GM12878 (cell line): ENCODE results near the gene CLINT1. TPM values are rescaled to one million over a fixed set of nuclear protein-coding genes. Genes with fewer than 3 reads are reported as not detected.
A peak's percentile ranks its signal among the peaks of the same experiment; 100 is the strongest.

Source experiments
- ATAC-seq: fragments of 200-7000 bp; cut with Tn5 transposase; 3 replicates; pipeline ENCODE4 v1.9.1; 2020; ENCODE audit warnings: mild to moderate bottlenecking, moderate library complexity
- BruUV-seq: library from RNA; stranded (reverse); fragments of 400-500 nt; replicated peaks from 2 replicates; lab custom pipeline; 2021; lab: Mats Ljungman, UMichigan
- CTCF ChIA-PET: fragments of 300-600 bp; sonication (Branson Sonifier 250); formaldehyde crosslinking; extraction: SDS; loops from one replicate; lab custom pipeline; 2021; ENCODE audit warnings: inconsistent platforms; lab: Yijun Ruan, JAX
- POLR2A ChIA-PET: fragments of 350-600 bp; formaldehyde crosslinking; extraction: SDS; loops from one replicate; lab custom pipeline; 2021; ENCODE audit warnings: inconsistent platforms; lab: Charles Lee
- RAD21 ChIA-PET: fragments of 300-600 bp; sonication (Branson Sonifier 250); formaldehyde crosslinking; loops from one replicate; lab custom pipeline; 2023; ENCODE audit warnings: antibody characterized with exemption; ENCODE audit not compliant: unreplicated experiment; lab: Charles Lee
- SMC1A ChIA-PET: fragments of 300-600 bp; sonication (Branson Sonifier 250); formaldehyde crosslinking; loops from one replicate; lab custom pipeline; 2023; ENCODE audit not compliant: unreplicated experiment, uncharacterized antibody; lab: Charles Lee
- DNase-seq: peaks from one replicate; pipeline ENCODE4 v3.0.0-alpha.2; 2011; ENCODE audit warnings: low read depth, low spot score
- FAIRE-seq: peaks from 3 replicates; lab custom pipeline; 2011; peaks lifted over from hg19 to GRCh38; lab: Jason Lieb, UNC
- H2AFZ ChIP-seq: 2 replicates; pipeline ENCODE4 v1.6.0; 2011; ENCODE audit warnings: low read depth, low read length, control low read depth; ENCODE audit not compliant: control insufficient read depth
- H3K27ac ChIP-seq: 2 replicates; pipeline ENCODE4 v1.5.1; 2011; ENCODE audit warnings: control low read depth; ENCODE audit not compliant: control insufficient read depth, insufficient read depth
- H3K27me3 ChIP-seq, 2 experiments: replicated peaks in 1 of 2; 2 replicates each; pipeline versions ENCODE4 v1.6.0 to v1.6.1; 2011; ENCODE audit warnings: low read length in 1 of 2; ENCODE audit not compliant: control insufficient read depth in 2 of 2, insufficient read depth in 2 of 2
- H3K36me3 ChIP-seq, 2 experiments: 2 replicates each; pipeline ENCODE4 v1.5.1; 2011; ENCODE audit warnings: low read length in 1 of 2; ENCODE audit not compliant: control insufficient read depth in 2 of 2, insufficient read depth in 2 of 2
- H3K4me1 ChIP-seq: 2 replicates; pipeline ENCODE4 v1.6.1; 2011; ENCODE audit warnings: mild to moderate bottlenecking, low read length, moderate library complexity, mixed read lengths; ENCODE audit not compliant: control insufficient read depth, insufficient read depth
- H3K4me2 ChIP-seq: 2 replicates; pipeline ENCODE4 v1.6.0; 2011; ENCODE audit warnings: control low read depth; ENCODE audit not compliant: control insufficient read depth, insufficient read depth
- H3K4me3 ChIP-seq: fragments of 200-600 bp; sonication (generic); 2 replicates; pipeline ENCODE4 v1.5.1; 2016
- H3K79me2 ChIP-seq: 2 replicates; pipeline ENCODE4 v1.6.0; 2011; ENCODE audit warnings: low read length; ENCODE audit not compliant: control insufficient read depth, insufficient read depth
- H3K9ac ChIP-seq: 2 replicates; pipeline ENCODE4 v1.8.0; 2011; ENCODE audit warnings: low read length, control low read depth, mixed read lengths; ENCODE audit not compliant: control insufficient read depth, insufficient read depth
- H3K9me3 ChIP-seq: replicated peaks from 3 replicates; pipeline ENCODE4 v1.5.1; 2011; ENCODE audit warnings: mild to moderate bottlenecking, low read length; ENCODE audit not compliant: control insufficient read depth, insufficient read depth
- H4K20me1 ChIP-seq: 2 replicates; pipeline ENCODE4 v1.6.0; 2011; ENCODE audit not compliant: control insufficient read depth, insufficient read depth
- CBFB ChIP-seq: IDR thresholded peaks from 2 replicates; pipeline ENCODE4 v1.6.1; 2016; ENCODE audit warnings: antibody characterized with exemption, low read depth
- FOXK2 ChIP-seq: fragments of 450-650 bp; IDR thresholded peaks from 2 replicates; pipeline ENCODE4 v1.6.1; 2017; ENCODE audit warnings: mild to moderate bottlenecking, moderate library complexity
- LARP7 ChIP-seq: fragments of 450-650 bp; IDR thresholded peaks from 2 replicates; pipeline ENCODE4 v1.6.1; 2017; ENCODE audit warnings: mild to moderate bottlenecking
- MEF2B ChIP-seq: fragments of 450-650 bp; IDR thresholded peaks from 2 replicates; pipeline ENCODE4 v1.6.1; 2018; ENCODE audit warnings: mild to moderate bottlenecking, moderate library complexity; ENCODE audit not compliant: partially characterized antibody, poor library complexity, severe bottlenecking
- NFYA ChIP-seq: IDR thresholded peaks from 2 replicates; pipeline ENCODE4 v1.6.1; 2011; ENCODE audit warnings: low read depth, mild to moderate bottlenecking, low read length, improper control_type of control experiment, borderline replicate concordance
- NFYB ChIP-seq: IDR thresholded peaks from 2 replicates; pipeline ENCODE4 v1.6.1; 2011; ENCODE audit warnings: low read depth, mild to moderate bottlenecking, low read length, improper control_type of control experiment, moderate library complexity; ENCODE audit not compliant: insufficient read depth
- NR2F1 ChIP-seq: fragments of 450-650 bp; conservative IDR thresholded peaks from 2 replicates; pipeline ENCODE4 v1.6.1; 2017; ENCODE audit warnings: mild to moderate bottlenecking
- PAX8 ChIP-seq: fragments of 450-650 bp; IDR thresholded peaks from 2 replicates; pipeline ENCODE4 v1.6.1; 2017; ENCODE audit warnings: mild to moderate bottlenecking, moderate library complexity
- SKIL ChIP-seq: fragments of 450-650 bp; IDR thresholded peaks from 2 replicates; pipeline ENCODE4 v1.6.1; 2017; ENCODE audit warnings: mild to moderate bottlenecking, low read depth, inconsistent platforms; ENCODE audit not compliant: poor library complexity, severe bottlenecking
- ZNF622 ChIP-seq: fragments of 450-650 bp; IDR thresholded peaks from 2 replicates; pipeline ENCODE4 v1.6.1; 2017; ENCODE audit warnings: mild to moderate bottlenecking, inconsistent platforms
- ZSCAN29 ChIP-seq: fragments of 450-650 bp; IDR thresholded peaks from 2 replicates; pipeline ENCODE4 v1.6.1; 2017; ENCODE audit warnings: mild to moderate bottlenecking, moderate library complexity
- WGBS: methylation state at CpG from one replicate; pipeline ENCODE4 v1.1.6; 2016; ENCODE audit warnings: low lambda C conversion rate; ENCODE audit not compliant: insufficient replicate concordance, insufficient coverage; ENCODE audit errors: missing lambda C conversion rate; 5-methylcytosine and 5-hydroxymethylcytosine counted together
- in situ Hi-C: fragments of 300-500 bp; cut with MboI; formaldehyde crosslinking; loops from 9 replicates; pipeline ENCODE4 v1.14.3; 2018; ENCODE audit warnings: mixed read lengths
- intact Hi-C: fragments of 100-400 bp; cut with micrococcal nuclease; formaldehyde crosslinking; loops from one replicate; pipeline ENCODE4 v1.14.2; 2022; ENCODE audit not compliant: unreplicated experiment
- polyA plus RNA-seq, 11 experiments: library from polyadenylated mRNA; depleted of rRNA in 4 of 11; unstranded in 6 of 11; stranded (reverse) in 5 of 11; fragments of >200 nt; fragmentation: Nextera tagmentation in 4 of 11; fragmentation: Illumina TruSeq in 1 of 11; extraction: Ambion mirVana in 4 of 11; extraction: Trizol in 1 of 11; gene quantifications; 1 replicate in 1 of 11; 2 replicates in 10 of 11; pipeline versions ENCODE4 v1.2.1 to v1.2.3, GENCODE V29; 2011 to 2016; ENCODE audit warnings: inconsistent platforms in 2 of 11, missing spikeins in 2 of 11, low read depth in 1 of 11
- total RNA-seq, 4 experiments: library from RNA; depleted of rRNA in 3 of 4; stranded (reverse); fragments of >200 nt in 3 of 4; fragmentation: Illumina TruSeq in 1 of 4; extraction: Trizol in 1 of 4; gene quantifications; 2 replicates each; pipeline versions ENCODE4 v1.2.1 to v1.2.3, GENCODE V29; 2013 to 2021

CLINT1 gene
- total and polyA plus RNA-seq, 10 of the 15 experiments (the other 5 are each of a cell fraction or from before 2014, with no cell fraction given) = 30.0 to 136 (median 105) TPM

GRCh38 chr5:157890836-157891597, 32.1 kb upstream of the CLINT1 start:
- Histone ChIP-seq H3K9ac (no peak overlapping the region), H2AFZ (no peak overlapping the region), H3K4me3 (no peak overlapping the region), H3K27ac (no peak overlapping the region), H3K9me3 (no peaks in the 10 kb centered on the region; the same call in 2 of the 3 replicates), H4K20me1 (no peaks in the 10 kb centered on the region), H3K36me3 (no peaks in the 10 kb centered on the region), H3K4me1 (no peaks in the 10 kb centered on the region), H3K27me3 (no peaks in the 10 kb centered on the region), H3K79me2 (no peaks in the 10 kb centered on the region), H3K4me2 (no peak overlapping the region)
- no TSS peak for BruUV-seq
- in situ Hi-C loops = no loop called here
- DNase-seq (no peak), ATAC-seq (peak; percentile 61), FAIRE-seq (no peak)
- RAD21 ChIA-PET = no interaction called here
- intact Hi-C loops = no loop called here
- 79% methylated on average over 2 of the region's 2 CpGs for WGBS
- CTCF ChIA-PET = interaction anchor here (1.0 to 1.9 kb wide), 4 partner anchors 15 to 61 kb away, joined by 3 to 5 read pairs (median 4); no protein-coding TSS in a partner anchor
- POLR2A ChIA-PET = interaction anchor here (0.6 to 0.7 kb wide), 2 partner anchors 34 to 122 kb away, joined by 4 to 5 read pairs; no protein-coding TSS in a partner anchor
- SMC1A ChIA-PET = interaction anchor here (0.5 to 1.8 kb wide), 9 partner anchors 7 to 1909 kb away, joined by 3 to 5 read pairs (median 3); no protein-coding TSS in a partner anchor
- TF ChIP-seq FOXK2 = no peak
- TF ChIP-seq NFYB = 0 out of 2 replicates have a peak, but pooled peaks have one; percentile 55
- no peak for TF ChIP-seq ZNF622

GRCh38 chr5:157888814-157889532, 30.0 kb upstream of the CLINT1 start:
- Histone ChIP-seq H3K4me3 (no peak overlapping the region), H3K27me3 (no peaks in the 10 kb centered on the region), H2AFZ (no peak overlapping the region), H3K27ac (no peak overlapping the region), H3K4me1 (no peaks in the 10 kb centered on the region), H3K79me2 (no peaks in the 10 kb centered on the region), H4K20me1 (no peaks in the 10 kb centered on the region), H3K9ac (no peak overlapping the region), H3K9me3 (no peaks in the 10 kb centered on the region; the same call in 2 of the 3 replicates), H3K36me3 (no peaks in the 10 kb centered on the region), H3K4me2 (no peak overlapping the region)
- ATAC-seq (peak; percentile 33; the same call in 2 of the 3 replicates), DNase-seq (no peak), FAIRE-seq (no peak)
- WGBS = 25% methylated on average over 1 of the region's 1 CpG
- no TSS peak for BruUV-seq
- CTCF ChIA-PET = no interaction called here
- RAD21 ChIA-PET = no interaction called here
- intact Hi-C loops (no loop called here), in situ Hi-C loops (no loop called here)
- SMC1A ChIA-PET = no interaction called here
- POLR2A ChIA-PET = interaction anchor here (0.6 kb wide), 1 partner anchor 18 kb away, joined by 3 read pairs; no protein-coding TSS in a partner anchor
- TF ChIP-seq SKIL (no peak), ZSCAN29 (no peak), NR2F1 (no peak), PAX8 (no peak), CBFB (no peak), LARP7 (no peak), MEF2B (no peak), NFYA (no peak)
